OCI-LY7 (cell line): ENCODE data around the gene LPAR1. TPM values are rescaled to one million over a fixed set of nuclear protein-coding genes. Genes with fewer than 3 reads are reported as not detected.

ENCODE experiments used
- BruUV-seq: library from RNA; stranded (reverse); fragments of 400-500 nt; replicated peaks from 2 replicates; lab custom pipeline; 2021; lab: Mats Ljungman, UMichigan
- CTCF ChIA-PET: fragments of 300-600 bp; sonication (Branson Sonifier 250); formaldehyde crosslinking; loops from one replicate; lab custom pipeline; 2022; ENCODE audit warnings: antibody characterized with exemption; ENCODE audit not compliant: unreplicated experiment; lab: Charles Lee
- POLR2A ChIA-PET: fragments of 300-600 bp; sonication (Branson Sonifier 250); formaldehyde crosslinking; loops from one replicate; lab custom pipeline; 2022; ENCODE audit warnings: antibody characterized with exemption; lab: Charles Lee
- DNase-seq: peaks from one replicate; pipeline ENCODE4 v3.0.0-alpha.2; 2015; ENCODE audit warnings: low spot score
- H2AFZ ChIP-seq: fragments of 200-600 bp; sonication (generic), shearing (Covaris generic); 2 replicates; pipeline ENCODE4 v1.6.1; 2014; ENCODE audit warnings: mild to moderate bottlenecking, antibody characterized with exemption, low read length, moderate library complexity
- H3K27ac ChIP-seq: fragments of 200-600 bp; sonication (generic); 2 replicates; pipeline ENCODE4 v1.5.1; 2014; ENCODE audit warnings: mixed run types, low read depth, mild to moderate bottlenecking, moderate library complexity, low read length, inconsistent platforms; ENCODE audit not compliant: poor library complexity, severe bottlenecking
- H3K36me3 ChIP-seq: fragments of 200-600 bp; sonication (generic); 2 replicates; pipeline ENCODE4 v1.6.1; 2014; ENCODE audit warnings: mild to moderate bottlenecking, antibody characterized with exemption, low read length, moderate library complexity, mixed read lengths; ENCODE audit not compliant: insufficient read depth
- H3K4me1 ChIP-seq: fragments of 200-600 bp; sonication (generic); 2 replicates; pipeline ENCODE4 v1.5.1; 2014; ENCODE audit warnings: mild to moderate bottlenecking, low read length; ENCODE audit not compliant: insufficient read depth, poor library complexity, severe bottlenecking
- H3K4me2 ChIP-seq: fragments of 200-600 bp; sonication (generic); 2 replicates; pipeline ENCODE4 v1.6.1; 2014; ENCODE audit warnings: mild to moderate bottlenecking, low read length
- H3K4me3 ChIP-seq: fragments of 200-600 bp; sonication (generic); 2 replicates; pipeline ENCODE4 v1.5.1; 2014; ENCODE audit warnings: mild to moderate bottlenecking, low read depth, low read length; ENCODE audit not compliant: poor library complexity, severe bottlenecking
- H3K79me2 ChIP-seq: fragments of 200-600 bp; sonication (generic); 2 replicates; pipeline ENCODE4 v1.6.1; 2016; ENCODE audit warnings: low read depth, mild to moderate bottlenecking, low read length, moderate library complexity, mixed read lengths; ENCODE audit not compliant: insufficient read depth
- H3K9me2 ChIP-seq: fragments of 200-600 bp; sonication (generic); 2 replicates; pipeline ENCODE4 v1.6.1; 2016; ENCODE audit warnings: mild to moderate bottlenecking, low read length, mixed read lengths; ENCODE audit not compliant: insufficient read depth
- H3K9me3 ChIP-seq: fragments of 200-600 bp; sonication (generic); 2 replicates; pipeline ENCODE4 v1.6.1; 2014; ENCODE audit warnings: mild to moderate bottlenecking, mixed run types, low read length, mixed read lengths
- H4K20me1 ChIP-seq: fragments of 200-600 bp; sonication (generic); 2 replicates; pipeline ENCODE4 v1.6.1; 2014; ENCODE audit warnings: mild to moderate bottlenecking, antibody characterized with exemption, low read length, moderate library complexity, mixed read lengths; ENCODE audit not compliant: insufficient read depth
- CTCF ChIP-seq: fragments of 200-600 bp; sonication (generic); conservative IDR thresholded peaks from 2 replicates; pipeline ENCODE4 v1.5.1; 2014; ENCODE audit warnings: mild to moderate bottlenecking, antibody characterized with exemption, low read length, moderate library complexity, mixed read lengths
- EZH2phosphoT487 ChIP-seq: fragments of 200-600 bp; sonication (generic); IDR thresholded peaks from 2 replicates; pipeline ENCODE4 v1.6.1; 2018; ENCODE audit warnings: low read depth, borderline replicate concordance, mild to moderate bottlenecking, mixed run types, antibody characterized with exemption, low read length, moderate library complexity, mixed read lengths
- intact Hi-C: fragments of 100-400 bp; cut with micrococcal nuclease; formaldehyde crosslinking; loops from one replicate; pipeline ENCODE4 v1.10.0; 2022; ENCODE audit not compliant: unreplicated experiment
- total RNA-seq, 2 experiments: library from RNA; depleted of rRNA in 1 of 2; stranded (reverse); fragments of >200 nt in 1 of 2; shearing (Covaris generic) in 1 of 2; gene quantifications; 2 replicates each; pipeline ENCODE4 v1.2.3, GENCODE V29; 2014 to 2022

Gene LPAR1
- total RNA-seq, 2 experiments from 2014 or later = not detected

DNA sequence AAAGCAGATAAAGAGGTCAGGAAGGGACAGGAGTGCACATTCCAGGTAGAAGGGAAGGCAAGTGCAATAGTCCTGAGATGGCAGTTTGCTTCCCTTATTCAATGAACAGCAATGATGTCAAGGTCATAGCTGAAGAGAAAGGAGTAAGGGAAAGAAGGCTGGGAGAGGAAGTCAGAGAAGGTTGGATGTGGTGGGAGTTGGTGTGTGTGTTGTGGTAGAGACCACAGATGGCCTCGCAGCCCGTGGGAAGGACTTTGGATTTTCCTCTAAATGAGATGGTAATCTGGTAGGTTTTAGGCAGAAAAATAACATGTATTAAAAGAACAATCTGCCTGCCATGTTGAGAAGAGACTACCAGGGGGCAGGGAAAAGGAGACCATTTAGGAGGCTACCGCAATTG is 25.1 kb upstream of the LPAR1 start:
- H2AFZ ChIP-seq = no peak overlapping the region
- BruUV-seq = no TSS peak
- no peaks in the 10 kb centered on the region for H3K9me3 ChIP-seq
- TF ChIP-seq CTCF (no peak), EZH2phosphoT487 (no peak)
- ChIA-PET POLR2A (interaction anchor here (0.5 kb wide), 1 partner anchor 86 kb away, joined by 3 read pairs; no protein-coding TSS in a partner anchor), CTCF (no interaction called here)
- H3K79me2 ChIP-seq = no peaks in the 10 kb centered on the region
- no peak overlapping the region for H3K27ac ChIP-seq
- H4K20me1 ChIP-seq = no peaks in the 10 kb centered on the region
- H3K9me2 ChIP-seq = no peaks in the 10 kb centered on the region
- no peak overlapping the region for H3K4me3 ChIP-seq
- H3K4me1 ChIP-seq = no peaks in the 10 kb centered on the region
- intact Hi-C loops = no loop called here
- H3K4me2 ChIP-seq = no peak overlapping the region
- H3K36me3 ChIP-seq = no peaks in the 10 kb centered on the region
- no peak for DNase-seq

DNA sequence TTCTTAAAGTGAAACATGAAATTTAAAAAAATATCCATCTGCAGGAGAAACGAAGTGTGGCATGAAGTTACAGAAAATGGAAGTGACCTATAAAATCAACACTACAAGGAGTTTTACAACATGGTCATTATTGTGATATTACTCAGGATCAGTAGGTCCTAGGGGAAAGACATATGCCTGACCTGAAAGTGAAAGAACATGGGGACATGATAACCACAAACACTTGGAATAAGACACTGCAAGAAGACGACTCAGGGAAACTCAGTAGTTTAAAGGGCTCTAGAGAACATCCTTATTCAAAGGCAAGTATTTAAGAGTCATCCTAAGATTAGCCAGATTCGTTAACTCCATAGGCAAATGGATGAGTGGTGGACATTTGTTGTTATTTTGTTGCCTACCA is 19.9 kb upstream of the LPAR1 start:
- Histone ChIP-seq H3K4me3 (no peak overlapping the region), H3K4me2 (no peak overlapping the region), H3K36me3 (no peaks in the 10 kb centered on the region), H3K27ac (no peak overlapping the region), H3K4me1 (no peaks in the 10 kb centered on the region), H3K79me2 (no peaks in the 10 kb centered on the region), H3K9me2 (no peaks in the 10 kb centered on the region), H4K20me1 (no peaks in the 10 kb centered on the region), H3K9me3 (no peaks in the 10 kb centered on the region), H2AFZ (no peak overlapping the region)
- BruUV-seq = no TSS peak
- POLR2A ChIA-PET = no interaction called here
- CTCF ChIA-PET = no interaction called here
- TF ChIP-seq CTCF (no peak), EZH2phosphoT487 (no peak)
- no peak for DNase-seq
- intact Hi-C loops = no loop called here

DNA sequence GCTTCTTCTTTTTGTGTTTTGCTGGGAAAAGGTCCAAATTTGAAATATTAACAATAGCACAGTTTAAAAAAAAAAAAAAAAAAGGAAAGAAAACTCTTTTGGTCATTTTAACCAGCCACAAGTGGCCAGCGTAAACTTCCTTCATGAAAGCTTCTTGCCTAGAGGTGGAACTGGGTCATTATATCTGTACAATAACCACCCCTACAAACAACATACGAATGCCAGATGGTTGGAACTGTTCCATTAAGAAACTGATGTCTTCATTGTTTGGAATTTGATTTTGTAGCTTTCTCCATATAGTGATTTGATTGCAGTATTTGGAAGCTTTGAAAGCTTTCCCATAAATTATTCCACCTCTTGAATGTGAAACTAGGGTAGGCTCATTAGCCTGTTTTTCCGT is 18.3 kb upstream of the LPAR1 start:
- DNase-seq = no peak
- Histone ChIP-seq H3K4me2 (no peak overlapping the region), H3K27ac (no peak overlapping the region), H3K36me3 (no peaks in the 10 kb centered on the region), H4K20me1 (no peaks in the 10 kb centered on the region), H3K9me3 (no peaks in the 10 kb centered on the region), H3K9me2 (no peaks in the 10 kb centered on the region), H2AFZ (no peak overlapping the region), H3K79me2 (no peaks in the 10 kb centered on the region), H3K4me1 (no peaks in the 10 kb centered on the region), H3K4me3 (no peak overlapping the region)
- TF ChIP-seq EZH2phosphoT487 = no peak
- no peak for TF ChIP-seq CTCF
- POLR2A ChIA-PET = interaction anchor here (0.7 kb wide), 1 partner anchor 720 kb away, joined by 3 read pairs; no protein-coding TSS in a partner anchor
- intact Hi-C loops = no loop called here
- CTCF ChIA-PET = no interaction called here
- BruUV-seq = no TSS peak
